K562 (cell line): ENCODE results near the gene RET. TPM values are rescaled to one million over a fixed set of nuclear protein-coding genes. Genes with fewer than 3 reads are reported as not detected.

Experiments
- ATAC-seq: fragments of 200-7000 bp; cut with Tn5 transposase; 3 replicates; pipeline ENCODE4 v1.9.1; 2020; ENCODE audit warnings: moderate library complexity
- BruUV-seq: library from RNA; stranded (reverse); fragments of 400-500 nt; replicated peaks from 2 replicates; lab custom pipeline; 2021; lab: Mats Ljungman, UMichigan
- CTCF ChIA-PET: fragments of 300-600 bp; formaldehyde crosslinking; extraction: SDS; loops from one replicate; lab custom pipeline; 2021; ENCODE audit warnings: low intra/inter-chr PET ratio; lab: Yijun Ruan, JAX
- POLR2A ChIA-PET: fragments of 300-600, 350-650 bp; sonication (Branson Sonifier 250); formaldehyde crosslinking; extraction: SDS; loops from one replicate; lab custom pipeline; 2021; ENCODE audit warnings: antibody characterized with exemption, inconsistent platforms; lab: Yijun Ruan, JAX
- DNase-seq, 4 experiments: peaks; one replicate each; pipeline versions ENCODE4 v3.0.0 to v3.0.0-alpha.2; 2011 to 2018; ENCODE audit warnings: low spot score in 3 of 4, mixed read lengths in 3 of 4; ENCODE audit errors: extremely low read depth in 1 of 4
- FAIRE-seq: peaks from 2 replicates; lab custom pipeline; 2011; peaks lifted over from hg19 to GRCh38; lab: Jason Lieb, UNC
- H2AFZ ChIP-seq: 2 replicates; pipeline ENCODE4 v1.6.0; 2011; ENCODE audit warnings: low read depth, low read length, control low read depth, inconsistent platforms
- H3K27ac ChIP-seq: fragments of 200-600 bp; 3 replicates; pipeline ENCODE4 v1.8.0; 2011; ENCODE audit warnings: low read depth, mild to moderate bottlenecking, control low read depth, inconsistent platforms, low read length, moderate library complexity, mixed read lengths; ENCODE audit errors: extremely low read depth
- H3K27me3 ChIP-seq, 2 experiments: fragments of 300-600 bp in 1 of 2; 2 replicates in 1 of 2; 3 replicates in 1 of 2; pipeline versions ENCODE4 v1.6.0 to v1.8.0; 2011; ENCODE audit warnings: inconsistent platforms in 2 of 2, low read length in 2 of 2, mild to moderate bottlenecking in 1 of 2, mixed read lengths in 1 of 2, moderate library complexity in 1 of 2; ENCODE audit not compliant: control insufficient read depth in 2 of 2, insufficient read depth in 2 of 2
- H3K36me3 ChIP-seq: fragments of 300-600 bp; 3 replicates; pipeline ENCODE4 v1.8.0; 2011; ENCODE audit warnings: mild to moderate bottlenecking, low read length, inconsistent platforms; ENCODE audit not compliant: control insufficient read depth, insufficient read depth
- H3K4me1 ChIP-seq, 2 experiments: fragments of 200-600 bp in 1 of 2; replicated peaks in 1 of 2; 2 replicates in 1 of 2; 3 replicates in 1 of 2; pipeline versions ENCODE4 v1.5.1 to v1.8.0; 2011; ENCODE audit warnings: inconsistent platforms in 2 of 2, low read length in 2 of 2, mild to moderate bottlenecking in 1 of 2, mixed read lengths in 1 of 2, moderate library complexity in 1 of 2; ENCODE audit not compliant: control insufficient read depth in 2 of 2, insufficient read depth in 2 of 2
- H3K4me2 ChIP-seq: 2 replicates; pipeline ENCODE4 v1.6.1; 2011; ENCODE audit warnings: low read length, control low read depth, inconsistent platforms, mixed read lengths; ENCODE audit not compliant: insufficient read depth
- H3K4me3 ChIP-seq: fragments of 200-600 bp; sonication (generic), shearing (Covaris generic); 2 replicates; pipeline ENCODE4 v1.5.1; 2016; ENCODE audit warnings: control low read depth, inconsistent platforms
- H3K79me2 ChIP-seq: fragments of 200-600 bp; 3 replicates; pipeline ENCODE4 v1.8.0; 2011; ENCODE audit warnings: low read length, inconsistent platforms; ENCODE audit not compliant: control insufficient read depth, insufficient read depth
- H3K9ac ChIP-seq, 2 experiments: 2 replicates each; pipeline versions ENCODE4 v1.6.0 to v1.6.1; 2011; ENCODE audit warnings: low read depth in 2 of 2, low read length in 2 of 2, control low read depth in 1 of 2, inconsistent platforms in 1 of 2, mild to moderate bottlenecking in 1 of 2, mixed read lengths in 1 of 2; ENCODE audit not compliant: insufficient read depth in 1 of 2
- H3K9me1 ChIP-seq: one replicate; pipeline ENCODE4 v1.6.0; 2011; ENCODE audit warnings: inconsistent platforms, mild to moderate bottlenecking, low read length, moderate library complexity; ENCODE audit not compliant: control insufficient read depth, insufficient read depth
- H3K9me3 ChIP-seq: replicated peaks from 2 replicates; pipeline ENCODE4 v1.5.1; 2011; ENCODE audit warnings: low read depth, low read length, inconsistent platforms; ENCODE audit not compliant: control insufficient read depth, insufficient read depth
- H4K20me1 ChIP-seq: replicated peaks from 2 replicates; pipeline ENCODE4 v1.6.1; 2011; ENCODE audit warnings: low read length, inconsistent platforms, mixed read lengths; ENCODE audit not compliant: control insufficient read depth, insufficient read depth
- CBX2 ChIP-seq: fragments of 200-600 bp; sonication (generic); IDR thresholded peaks from one replicate; pipeline ENCODE4 v1.6.1; 2012; ENCODE audit warnings: mild to moderate bottlenecking, low read length, inconsistent platforms; ENCODE audit not compliant: insufficient read depth, poor library complexity, severe bottlenecking
- ELK3 ChIP-seq: fragments of 450-650 bp; formaldehyde crosslinking; IDR thresholded peaks from 2 replicates; pipeline ENCODE4 v1.4.0; 2020; ENCODE audit warnings: mild to moderate bottlenecking
- ETV1 ChIP-seq: fragments of 450-650 bp; conservative IDR thresholded peaks from 2 replicates; pipeline ENCODE4 v1.6.1; 2016; ENCODE audit warnings: missing genetic modification characterization, control low read depth, low read depth, missing compliant biosample characterization
- ILF3 ChIP-seq: fragments of 450-650 bp; IDR thresholded peaks from 2 replicates; pipeline ENCODE4 v1.6.1; 2018; ENCODE audit warnings: antibody characterized with exemption, mild to moderate bottlenecking, moderate library complexity, borderline replicate concordance
- KLF16 ChIP-seq: IDR thresholded peaks from 2 replicates; pipeline ENCODE4 v1.6.1; 2016; ENCODE audit warnings: antibody characterized with exemption
- MCM5 ChIP-seq: fragments of 450-650 bp; IDR thresholded peaks from 2 replicates; pipeline ENCODE4 v1.6.1; 2016; ENCODE audit warnings: low read depth
- POLR2G ChIP-seq: fragments of 200-400 bp; formaldehyde crosslinking; IDR thresholded peaks from 2 replicates; pipeline ENCODE4 v1.6.1; 2017; ENCODE audit warnings: low read depth, mild to moderate bottlenecking, antibody characterized with exemption, low read length, moderate library complexity
- RBBP5 ChIP-seq: fragments of 200-600 bp; sonication (generic); IDR thresholded peaks from 2 replicates; pipeline ENCODE4 v1.6.1; 2012; ENCODE audit warnings: borderline replicate concordance, mild to moderate bottlenecking, low read length, control low read depth, inconsistent platforms; ENCODE audit not compliant: insufficient read depth, poor library complexity, severe bottlenecking
- RBFOX2 ChIP-seq: fragments of 200-400 bp; formaldehyde crosslinking; IDR thresholded peaks from 2 replicates; pipeline ENCODE4 v1.6.1; 2017; ENCODE audit warnings: low read depth, mild to moderate bottlenecking, low read length, moderate library complexity
- SMAD3 ChIP-seq: fragments of 450-650 bp; formaldehyde crosslinking; conservative IDR thresholded peaks from 2 replicates; pipeline ENCODE4 v1.4.0; 2020; ENCODE audit warnings: mild to moderate bottlenecking
- TGIF2 ChIP-seq: sonication (generic); formaldehyde crosslinking; IDR thresholded peaks from 2 replicates; pipeline ENCODE4 v1.8.1; 2022; ENCODE audit warnings: mild to moderate bottlenecking, missing genetic modification reagents, moderate library complexity
- YY1 ChIP-seq, 3 experiments: IDR thresholded peaks; 2 replicates each; pipeline ENCODE4 v1.6.1; 2011; ENCODE audit warnings: low read length in 2 of 3, mild to moderate bottlenecking in 2 of 3, moderate library complexity in 2 of 3, borderline replicate concordance in 1 of 3, control low read depth in 1 of 3, low read depth in 1 of 3; ENCODE audit not compliant: insufficient read depth in 3 of 3, insufficient replicate concordance in 2 of 3, control insufficient read depth in 1 of 3, insufficient read length in 1 of 3; ENCODE audit errors: extremely low read depth in 1 of 3
- ZHX1 ChIP-seq: fragments of 150-350 bp; conservative IDR thresholded peaks from 2 replicates; pipeline ENCODE4 v1.6.1; 2014; ENCODE audit warnings: low read length
- ZNF121 ChIP-seq: sonication (generic); formaldehyde crosslinking; conservative IDR thresholded peaks from 2 replicates; pipeline ENCODE4 v1.8.0; 2022; ENCODE audit warnings: missing genetic modification reagents
- ZNF143 ChIP-seq: sonication (generic); formaldehyde crosslinking; IDR thresholded peaks from 2 replicates; pipeline ENCODE4 v1.9.0; 2022; ENCODE audit warnings: mild to moderate bottlenecking, missing genetic modification reagents
- WGBS: fragments of 100-300 bp; shearing (Covaris generic); methylation state at CpG from one replicate; pipeline ENCODE4 v1.1.6; 2016; ENCODE audit warnings: low coverage, mixed read lengths; ENCODE audit not compliant: insufficient coverage; ENCODE audit errors: missing lambda C conversion rate; 5-methylcytosine and 5-hydroxymethylcytosine counted together
- in situ Hi-C: fragments of 300-500 bp; cut with MboI; formaldehyde crosslinking; loops from 4 replicates; pipeline ENCODE4 v1.15.0; 2018; ENCODE audit warnings: inconsistent platforms, mixed read lengths
- intact Hi-C: fragments of 100-400 bp; cut with micrococcal nuclease; formaldehyde crosslinking; loops from 2 replicates; pipeline ENCODE4 v1.14.2; 2022
- polyA plus RNA-seq, 8 experiments: library from polyadenylated mRNA; depleted of rRNA in 4 of 8; stranded (reverse) in 5 of 8; unstranded in 3 of 8; fragments of >200 nt; fragmentation: Nextera tagmentation in 2 of 8; fragmentation: Illumina TruSeq in 1 of 8; extraction: Ambion mirVana in 2 of 8; extraction: Trizol in 1 of 8; gene quantifications; 2 replicates each; pipeline versions ENCODE4 v1.2.1 to v1.2.3, GENCODE V29; 2011 to 2014; ENCODE audit warnings: inconsistent platforms in 1 of 8, missing spikeins in 1 of 8
- total RNA-seq, 7 experiments: library from RNA; depleted of rRNA in 6 of 7; stranded (reverse); fragments of >200 nt in 6 of 7; fragmentation: Illumina TruSeq in 2 of 7; extraction: Trizol in 2 of 7; gene quantifications; 2 replicates each; pipeline versions ENCODE4 v1.2.1 to v1.2.3, GENCODE V29; 2011 to 2021; ENCODE audit warnings: low replicate concordance in 1 of 7

RET gene
- total and polyA plus RNA-seq, 9 of the 15 experiments (the other 6 are each of a cell fraction or from before 2014, with no cell fraction given), result 0.04 to 0.05 TPM; not detected in 7

- no peak for TF ChIP-seq ZNF143
These were observed 476 bp upstream of the RET start (continued) for GRCh38 chr10:43076311-43076875.

GRCh38 chr10:43077421-43078171, 727 bp downstream of the RET start:
- in situ Hi-C loops, result no loop called here
- Histone ChIP-seq H3K4me3 (no peak overlapping the region), H3K36me3 (no peaks in the 10 kb centered on the region), H3K9me1 (no peaks in the 10 kb centered on the region), H2AFZ (no peak overlapping the region), H4K20me1 (peaks cover 12% of the 10 kb centered on the region), H3K27ac (no peak overlapping the region), H3K4me2 (no peak overlapping the region), H3K9me3 (no peaks in the 10 kb centered on the region), H3K27me3 (peaks cover 0 to 41% of the 10 kb centered on the region in 2 experiments; a peak in 2 of 5 replicates), H3K9ac (no peak overlapping the region), H3K79me2 (no peaks in the 10 kb centered on the region), H3K4me1 (peaks cover 0 to 26% of the 10 kb centered on the region in 2 experiments; a peak in 2 of 5 replicates)
- ATAC-seq (no peak), FAIRE-seq (no peak), DNase-seq (no peak)
- ChIA-PET CTCF (interaction anchor here (1.1 kb wide), 1 partner anchor 28 kb away, joined by 3 read pairs; no protein-coding TSS in a partner anchor), POLR2A (interaction anchor here (1.2 kb wide), 1 partner anchor 9 kb away, joined by 3 read pairs; no protein-coding TSS in a partner anchor)
- BruUV-seq, result no TSS peak
- 13% methylated on average over 29 of the region's 72 CpGs for WGBS
- intact Hi-C loops, result loop anchor here (2.0 to 10.0 kb wide), 4 partner anchors 35 to 211 kb away; no protein-coding TSS in a partner anchor
- TF ChIP-seq ELK3 (CRISPR knock-in tag), result no peak
- TF ChIP-seq KLF16, result no peak
- TF ChIP-seq ZNF121 (CRISPR knock-in tag), result no peak
- TF ChIP-seq TGIF2 (CRISPR knock-in tag), result no peak
- no peak for TF ChIP-seq CBX2
- TF ChIP-seq SMAD3 (CRISPR knock-in tag), result no peak
- no peak for TF ChIP-seq MCM5
- TF ChIP-seq RBFOX2, result no peak
- no peak for TF ChIP-seq YY1 (IDR thresholded peaks at IDR 0.05; ENCODE audit: borderline replicate concordance in 1 of 3, control insufficient read depth in 1 of 3, extremely low read depth in 1 of 3, insufficient read depth in 3 of 3, insufficient read length in 1 of 3, insufficient replicate concordance in 2 of 3, low read depth in 1 of 3, low read length in 2 of 3)
- no peak for TF ChIP-seq POLR2G
- TF ChIP-seq ZHX1, result no peak
- TF ChIP-seq RBBP5, result no peak
- no peak for TF ChIP-seq ILF3
- TF ChIP-seq ETV1 (tag), result no peak
